GM19025 (cell line): ENCODE results near the gene EDN2.

Experiments used
- ATAC-seq: cut with Tn5 transposase; IDR thresholded peaks from one replicate; pipeline ENCODE4 v1.9.1; 2021; ENCODE audit warnings: mild to moderate bottlenecking, low read depth, moderate library complexity; ENCODE audit not compliant: unreplicated experiment

EDN2 gene

DNA sequence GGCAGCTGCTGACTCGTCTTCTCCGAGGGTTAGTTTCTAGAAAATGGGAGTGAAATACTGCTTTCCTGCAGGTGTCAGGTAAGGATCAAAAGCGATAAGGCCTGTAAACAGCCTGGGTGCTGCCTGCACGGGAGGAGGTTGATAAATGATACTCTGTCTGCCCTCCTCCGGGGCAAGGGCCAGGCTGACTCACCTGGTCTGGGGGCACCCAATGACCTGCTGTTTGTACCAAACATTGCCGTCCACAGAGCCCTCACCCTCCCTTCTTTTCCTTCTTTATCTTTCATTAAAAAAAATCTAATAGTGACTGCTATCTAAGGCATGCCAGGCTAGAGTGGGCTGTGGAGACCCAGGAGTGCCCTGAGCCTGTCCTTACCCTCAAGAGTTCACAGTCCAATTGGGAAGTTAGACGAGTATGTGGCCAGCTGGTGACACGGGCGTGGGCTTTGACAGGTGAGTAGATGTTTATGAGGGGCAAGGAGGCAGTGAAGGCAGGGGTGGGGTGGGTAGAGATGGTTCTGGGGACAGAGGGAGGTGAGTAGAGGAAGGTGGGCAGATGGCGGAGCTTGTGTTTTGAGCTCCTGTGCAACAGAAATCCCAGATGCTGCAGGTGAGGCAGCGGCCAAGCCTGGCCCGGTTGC is 16.2 kb downstream of the EDN2 start:
- no peak for ATAC-seq

DNA sequence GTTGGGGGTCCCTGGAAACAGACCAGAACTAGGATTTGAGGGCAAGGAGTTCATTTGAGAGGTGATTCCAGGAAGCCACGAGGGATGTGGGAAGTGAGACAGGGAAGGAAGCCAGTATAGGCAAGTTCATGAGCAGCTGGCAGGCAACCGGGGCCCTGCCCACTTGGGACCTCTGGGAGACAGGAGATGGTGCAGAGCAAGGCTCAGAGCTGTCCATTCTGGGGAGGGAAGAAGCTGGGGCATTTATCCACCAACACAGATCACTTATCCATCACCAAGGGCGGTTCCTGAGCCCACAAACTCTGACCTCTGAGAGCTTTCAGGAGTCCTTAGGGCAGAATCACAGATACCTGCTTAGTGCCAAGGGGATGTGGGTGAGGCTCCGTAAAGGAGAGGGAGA is 16.8 kb downstream of the EDN2 start:
- no peak for ATAC-seq

GRCh38 chr1:41466146-41466545 is 18.3 kb downstream of the EDN2 start:
- no peak for ATAC-seq

DNA sequence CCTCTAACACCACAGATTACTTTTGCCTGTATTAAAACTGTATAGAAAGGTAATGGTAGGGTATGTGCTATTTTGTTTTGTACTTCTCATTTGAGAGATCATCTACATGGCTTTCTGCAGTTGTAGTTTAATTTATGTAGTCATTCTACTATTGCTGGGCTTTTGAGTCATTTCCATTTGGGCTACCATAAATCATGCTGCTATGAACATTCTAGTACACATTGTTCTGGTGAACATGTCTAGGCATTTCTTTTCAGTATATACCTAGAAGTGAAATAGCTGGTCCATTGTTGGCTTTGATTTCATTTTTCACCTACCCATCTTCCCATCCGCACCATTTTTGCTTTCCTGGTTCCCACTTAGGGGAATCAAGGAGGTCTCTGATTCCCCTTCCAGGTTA is 18.7 kb downstream of the EDN2 start:
- no peak for ATAC-seq

DNA sequence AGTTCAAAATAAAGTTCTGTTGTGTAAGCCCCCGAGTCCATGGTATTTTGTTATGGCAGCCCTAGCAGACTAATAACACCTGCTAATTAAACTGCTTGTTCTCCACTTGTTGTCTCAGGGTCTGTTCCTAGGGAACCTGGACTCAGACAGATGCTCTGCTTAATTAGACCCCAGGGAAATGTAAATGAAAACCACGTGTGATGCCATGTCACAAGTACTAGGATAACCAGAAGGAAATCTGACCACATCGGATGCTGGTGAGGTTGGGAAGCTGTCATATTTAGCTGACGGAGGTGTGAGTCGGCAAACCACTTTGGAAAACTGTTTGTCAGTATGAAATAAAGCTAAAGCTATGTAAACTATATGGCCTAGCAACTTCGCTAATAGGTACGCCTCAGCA is 19.6 kb downstream of the EDN2 start:
- no peak for ATAC-seq

DNA sequence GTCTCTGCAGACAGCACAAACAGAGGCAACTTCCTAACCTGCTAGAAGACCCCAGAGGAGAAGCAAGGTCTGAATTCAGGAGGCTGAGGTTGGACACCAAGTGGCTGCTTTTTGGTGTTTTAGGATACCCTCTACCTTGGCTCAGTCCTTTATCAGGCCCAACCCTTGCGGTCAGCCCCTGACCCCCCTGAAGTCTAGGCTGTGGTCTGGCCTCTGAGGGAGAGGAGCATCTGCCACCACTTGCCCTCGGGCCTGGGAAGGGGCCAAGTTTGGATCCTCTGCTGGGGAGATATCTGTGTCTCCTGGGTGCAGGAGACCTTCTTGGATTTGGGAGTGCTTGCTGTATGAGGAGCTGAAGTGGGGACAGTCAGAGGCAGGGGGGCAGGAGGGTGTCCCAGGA is 21.0 kb downstream of the EDN2 start:
- ATAC-seq: no peak

DNA sequence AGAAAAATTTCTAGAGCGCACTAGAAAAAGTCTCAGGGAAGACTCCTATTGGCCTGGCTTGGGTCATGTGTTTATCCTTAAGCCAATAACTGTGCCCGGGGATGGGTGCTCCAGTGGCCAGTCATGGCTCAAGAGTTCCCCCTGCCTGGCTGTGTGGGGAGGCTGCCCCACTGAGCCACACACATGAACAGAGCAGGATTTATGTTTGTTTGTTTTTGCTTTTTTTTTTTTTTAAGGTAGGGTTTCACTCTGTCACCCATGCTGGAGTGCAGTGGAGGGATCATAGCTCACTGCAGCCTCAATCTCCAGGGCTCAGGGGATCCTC is 21.8 kb downstream of the EDN2 start:
- ATAC-seq: no peak

DNA sequence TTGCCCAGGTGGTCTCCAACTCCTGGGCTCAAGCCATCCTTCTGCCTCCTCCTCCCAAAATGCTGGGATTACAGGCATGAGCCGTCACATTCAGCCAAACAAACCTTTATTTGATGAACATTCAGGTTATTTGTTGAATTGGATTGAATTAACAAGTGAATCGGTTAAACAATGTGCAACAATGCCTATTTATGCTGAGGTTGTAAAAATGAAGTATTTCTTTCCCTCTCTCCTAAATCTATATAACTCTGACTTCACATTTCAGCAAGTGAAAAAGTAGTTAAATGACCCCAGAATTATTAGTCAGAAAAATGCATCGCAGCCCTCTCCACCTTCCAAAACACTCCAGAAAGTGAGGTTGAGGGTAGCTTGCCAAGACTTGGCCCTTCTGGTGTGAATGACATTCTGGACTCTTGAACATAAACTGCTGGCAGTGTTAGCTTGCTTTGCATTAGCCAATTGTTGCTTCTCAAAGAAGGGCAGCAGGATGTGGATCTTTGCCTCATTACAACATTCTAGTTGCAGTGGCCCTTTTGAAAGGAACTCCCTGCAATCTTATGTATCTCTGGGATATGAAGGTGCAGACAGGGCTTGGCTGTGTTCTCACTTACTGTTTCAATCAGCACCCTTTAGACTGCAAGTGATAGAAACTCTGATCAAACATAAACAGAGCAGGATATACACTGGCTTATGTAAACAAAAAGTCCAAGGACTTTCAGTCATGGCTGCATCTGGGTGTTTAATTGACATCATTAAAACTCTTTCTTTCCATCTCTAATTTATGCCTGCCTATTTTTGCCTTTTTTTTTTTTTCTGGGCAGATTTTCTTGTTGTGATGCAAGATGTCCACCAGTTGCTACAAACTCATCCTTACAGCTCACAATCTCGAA is 22.4 kb downstream of the EDN2 start:
- no peak for ATAC-seq

GRCh38 chr1:41456847-41457540 is 27.5 kb downstream of the EDN2 start:
- no peak for ATAC-seq

DNA sequence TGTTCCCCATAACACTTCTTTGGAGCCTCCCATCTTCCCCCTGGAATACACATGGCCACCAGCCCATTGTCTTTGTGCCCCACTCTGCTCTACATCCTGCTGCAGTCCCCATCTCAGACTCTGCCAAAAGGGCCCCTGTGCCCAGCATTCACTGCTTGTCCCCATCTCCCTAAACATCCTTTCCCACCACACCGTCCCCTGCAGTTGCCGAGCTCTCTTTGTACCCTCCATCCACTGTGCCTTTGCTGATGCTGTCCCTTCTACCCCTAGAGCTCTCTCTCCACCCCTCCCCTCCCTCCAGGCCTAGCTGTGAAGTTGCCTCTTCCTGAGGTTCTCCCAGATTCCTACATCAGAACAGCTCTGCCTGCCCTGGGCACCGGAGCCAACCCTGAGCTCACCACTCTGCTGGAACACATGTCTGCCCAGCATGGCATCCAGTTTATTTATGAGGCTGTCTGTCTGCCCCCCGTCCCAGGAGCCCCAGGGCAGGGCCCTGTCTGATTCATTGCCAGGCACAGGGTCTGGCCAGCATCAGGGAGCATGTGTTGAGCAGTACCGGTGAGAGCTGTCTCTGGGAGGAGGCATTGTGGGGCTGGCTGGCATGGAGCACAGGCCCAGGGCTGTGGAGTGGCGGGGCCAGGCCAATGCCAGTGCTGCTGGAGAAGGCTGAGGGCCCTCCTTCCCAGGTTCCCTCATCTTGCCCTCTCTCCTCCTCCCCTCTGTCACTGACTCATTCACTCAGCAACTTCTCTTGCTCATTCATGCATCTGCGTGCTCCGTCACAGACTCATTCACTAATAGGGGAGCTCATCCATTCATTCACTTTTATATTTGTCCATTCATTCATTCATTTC is 28.8 kb downstream of the EDN2 start:
- no peak for ATAC-seq

GRCh38 chr1:41454406-41454805 is 30.1 kb downstream of the EDN2 start:
- no peak for ATAC-seq

- ATAC-seq: no peak
These were observed 31.7 kb downstream of the EDN2 start for GRCh38 chr1:41452704-41453290.

DNA sequence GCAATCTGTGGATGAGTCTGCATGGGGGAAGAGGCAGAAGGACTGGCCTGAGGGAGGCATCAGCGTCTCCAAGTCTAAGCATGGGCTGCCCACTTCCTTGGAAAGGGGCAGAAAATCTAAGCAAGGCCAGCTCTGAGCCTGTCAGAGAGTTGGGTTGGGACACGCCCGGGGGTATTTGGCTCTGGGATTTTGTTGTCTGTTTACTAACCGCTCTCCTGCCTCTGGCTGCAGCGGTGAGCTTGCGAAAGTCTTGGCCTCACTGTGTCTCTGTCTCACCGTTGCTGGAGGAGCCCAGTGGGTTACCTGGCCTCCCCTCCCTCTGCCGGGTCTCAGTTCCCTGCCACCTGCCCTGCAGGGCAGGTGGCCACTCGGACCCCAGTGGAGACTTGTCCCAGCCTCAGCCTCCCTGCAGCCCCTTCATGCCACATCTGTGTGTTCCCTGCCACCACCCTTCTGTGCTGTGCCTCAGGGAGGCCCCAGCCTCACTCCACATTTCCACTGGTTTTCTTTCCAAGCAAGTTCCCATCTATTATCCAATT is 33.7 kb downstream of the EDN2 start:
- no peak for ATAC-seq

- no peak for ATAC-seq
These were observed 35.1 kb downstream of the EDN2 start for GRCh38 chr1:41449326-41449921.

- ATAC-seq: no peak
These were observed 35.7 kb downstream of the EDN2 start for GRCh38 chr1:41448821-41449220.

DNA sequence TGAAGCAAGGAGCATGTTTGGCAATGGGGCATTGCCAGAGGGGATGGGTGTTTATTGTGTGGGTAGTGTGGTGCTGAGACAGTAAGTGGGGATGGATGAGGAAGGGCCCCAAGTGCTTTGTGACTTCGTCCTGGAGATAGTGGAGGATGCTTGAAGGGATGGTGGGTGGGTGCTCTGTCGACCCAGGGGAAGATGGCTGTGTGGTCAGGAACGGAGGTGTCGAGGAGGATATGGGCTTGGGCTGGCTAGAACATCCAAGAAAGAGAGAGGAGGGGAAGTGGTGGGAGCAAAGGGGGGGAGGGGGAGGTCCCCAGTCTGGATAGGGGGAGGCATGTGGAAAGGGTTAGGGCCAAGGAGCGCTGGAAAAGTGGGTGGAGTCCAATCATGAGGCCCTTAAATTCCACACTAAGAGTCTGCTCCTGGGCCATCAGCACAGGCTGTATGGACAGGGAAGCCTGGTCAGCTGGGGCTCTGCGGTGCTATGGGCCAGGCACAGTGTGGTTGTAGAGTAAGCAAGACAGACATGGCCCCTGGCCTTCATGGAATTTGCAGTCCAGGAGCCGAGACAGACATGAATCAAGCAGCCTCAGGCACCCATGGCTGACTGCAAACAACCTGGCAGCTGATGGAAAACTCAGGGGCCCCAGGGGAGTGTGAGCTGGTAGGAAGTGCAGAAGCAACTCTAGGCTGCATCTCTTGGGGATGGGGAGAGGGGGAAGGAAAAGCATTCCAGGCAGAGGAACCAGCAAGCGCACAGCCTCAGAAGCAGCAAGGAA is 36.3 kb downstream of the EDN2 start:
- ATAC-seq: no peak

GRCh38 chr1:41446851-41447610 is 37.5 kb downstream of the EDN2 start:
- no peak for ATAC-seq

- ATAC-seq: no peak
These were observed 39.7 kb downstream of the EDN2 start for GRCh38 chr1:41444785-41445184.
